ENCODE data around the gene RAB13.

Gene RAB13

GRCh38 chr1:153967107-153967999 lies 18.8 kb downstream of the RAB13 start, which contains the start of gene CREB3L4:
TSS of gene CREB3L4 (plus strand) at chr1:153967902. CDS start at chr1:153968526, 624 bp downstream.
- Histone ChIP-seq H3K9me3 (ENCODE audit: insufficient read depth, low read depth, low read length) (no peaks in the 10 kb centered on the region), H3K4me1 (ENCODE audit: insufficient read depth, low read length, poor library complexity, severe bottlenecking) (peaks cover 50% of the 10 kb centered on the region), H3K9me2 (replicated peaks; ENCODE audit: low read depth, low read length) (no peaks in the 10 kb centered on the region), H3K36me3 (ENCODE audit: insufficient read depth, low read length) (no peaks in the 10 kb centered on the region), H3K9ac (ENCODE audit: low read depth, low read length, poor library complexity, severe bottlenecking) (peak within 1 kb of the TSS; percentile 97), H4K20me1 (ENCODE audit: insufficient read depth, low read length, poor library complexity, severe bottlenecking) (peaks cover 5% of the 10 kb centered on the region), H3K27me3 (ENCODE audit: insufficient read depth, low read length, poor library complexity, severe bottlenecking) (no peaks in the 10 kb centered on the region), H3K4me2 (ENCODE audit: low read depth, low read length, poor library complexity, severe bottlenecking) (peak within 1 kb of the TSS; percentile 86), H3F3A (ENCODE audit: low read depth) (no peaks in the 10 kb centered on the region), H3K4me3 (ENCODE audit: low read length, poor library complexity, severe bottlenecking) (peak within 1 kb of the TSS; percentile 90), H3K79me2 (ENCODE audit: insufficient read depth, low read length) (peaks cover 61% of the 10 kb centered on the region), H2AFZ (ENCODE audit: low read length) (peak within 1 kb of the TSS; percentile 81)
- TF ChIP-seq, protein P1, sequence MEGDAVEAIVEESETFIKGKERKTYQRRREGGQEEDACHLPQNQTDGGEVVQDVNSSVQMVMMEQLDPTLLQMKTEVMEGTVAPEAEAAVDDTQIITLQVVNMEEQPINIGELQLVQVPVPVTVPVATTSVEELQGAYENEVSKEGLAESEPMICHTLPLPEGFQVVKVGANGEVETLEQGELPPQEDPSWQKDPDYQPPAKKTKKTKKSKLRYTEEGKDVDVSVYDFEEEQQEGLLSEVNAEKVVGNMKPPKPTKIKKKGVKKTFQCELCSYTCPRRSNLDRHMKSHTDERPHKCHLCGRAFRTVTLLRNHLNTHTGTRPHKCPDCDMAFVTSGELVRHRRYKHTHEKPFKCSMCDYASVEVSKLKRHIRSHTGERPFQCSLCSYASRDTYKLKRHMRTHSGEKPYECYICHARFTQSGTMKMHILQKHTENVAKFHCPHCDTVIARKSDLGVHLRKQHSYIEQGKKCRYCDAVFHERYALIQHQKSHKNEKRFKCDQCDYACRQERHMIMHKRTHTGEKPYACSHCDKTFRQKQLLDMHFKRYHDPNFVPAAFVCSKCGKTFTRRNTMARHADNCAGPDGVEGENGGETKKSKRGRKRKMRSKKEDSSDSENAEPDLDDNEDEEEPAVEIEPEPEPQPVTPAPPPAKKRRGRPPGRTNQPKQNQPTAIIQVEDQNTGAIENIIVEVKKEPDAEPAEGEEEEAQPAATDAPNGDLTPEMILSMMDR (conservative IDR thresholded peaks at IDR 0.05; ENCODE audit: low read length), result peak; percentile 54
- TF ChIP-seq EZH2phosphoT487 (IDR thresholded peaks at IDR 0.05; ENCODE audit: borderline replicate concordance), result no peak

GRCh38 chr1:153963850-153964331 lies 22.2 kb downstream of the RAB13 start:
- Histone ChIP-seq H4K20me1 (ENCODE audit: insufficient read depth, low read length, poor library complexity, severe bottlenecking) (peaks cover 6% of the 10 kb centered on the region), H3K27me3 (ENCODE audit: insufficient read depth, low read length, poor library complexity, severe bottlenecking) (no peaks in the 10 kb centered on the region), H3K9ac (ENCODE audit: low read depth, low read length, poor library complexity, severe bottlenecking) (peak overlapping the region; percentile 85), H3K4me3 (ENCODE audit: low read length, poor library complexity, severe bottlenecking) (peak overlapping the region; percentile 80), H3K79me2 (ENCODE audit: insufficient read depth, low read length) (peaks cover 65% of the 10 kb centered on the region), H3K9me3 (ENCODE audit: insufficient read depth, low read depth, low read length) (no peaks in the 10 kb centered on the region), H3K4me1 (ENCODE audit: insufficient read depth, low read length, poor library complexity, severe bottlenecking) (peaks cover 47% of the 10 kb centered on the region), H3K36me3 (ENCODE audit: insufficient read depth, low read length) (no peaks in the 10 kb centered on the region), H3K9me2 (replicated peaks; ENCODE audit: low read depth, low read length) (no peaks in the 10 kb centered on the region), H3F3A (ENCODE audit: low read depth) (no peaks in the 10 kb centered on the region), H2AFZ (ENCODE audit: low read length) (peak overlapping the region; percentile 88; the same call in 1 of the 2 replicates), H3K4me2 (ENCODE audit: low read depth, low read length, poor library complexity, severe bottlenecking) (peak overlapping the region; percentile 94)
- TF ChIP-seq EZH2phosphoT487 (IDR thresholded peaks at IDR 0.05; ENCODE audit: borderline replicate concordance), result no peak
- TF ChIP-seq, protein P1 (conservative IDR thresholded peaks at IDR 0.05; ENCODE audit: low read length), result no peak

GRCh38 chr1:153963030-153963849 lies 22.9 kb downstream of the RAB13 start, which contains the start of gene SLC39A1:
TSS of gene SLC39A1 (minus strand) at chr1:153963537. CDS start at chr1:153962715, 822 bp downstream.
- Histone ChIP-seq H3K9ac (ENCODE audit: low read depth, low read length, poor library complexity, severe bottlenecking) (peak within 1 kb of the TSS; percentile 85), H3K4me3 (ENCODE audit: low read length, poor library complexity, severe bottlenecking) (peak within 1 kb of the TSS; percentile 80), H3F3A (ENCODE audit: low read depth) (no peaks in the 10 kb centered on the region), H3K27me3 (ENCODE audit: insufficient read depth, low read length, poor library complexity, severe bottlenecking) (no peaks in the 10 kb centered on the region), H3K4me1 (ENCODE audit: insufficient read depth, low read length, poor library complexity, severe bottlenecking) (peaks cover 43% of the 10 kb centered on the region), H3K79me2 (ENCODE audit: insufficient read depth, low read length) (peaks cover 58% of the 10 kb centered on the region), H3K9me3 (ENCODE audit: insufficient read depth, low read depth, low read length) (no peaks in the 10 kb centered on the region), H3K36me3 (ENCODE audit: insufficient read depth, low read length) (no peaks in the 10 kb centered on the region), H3K4me2 (ENCODE audit: low read depth, low read length, poor library complexity, severe bottlenecking) (peak within 1 kb of the TSS; percentile 94), H4K20me1 (ENCODE audit: insufficient read depth, low read length, poor library complexity, severe bottlenecking) (peaks cover 6% of the 10 kb centered on the region), H2AFZ (ENCODE audit: low read length) (peak within 1 kb of the TSS; percentile 88), H3K9me2 (replicated peaks; ENCODE audit: low read depth, low read length) (no peaks in the 10 kb centered on the region)
- TF ChIP-seq EZH2phosphoT487 (IDR thresholded peaks at IDR 0.05; ENCODE audit: borderline replicate concordance), result no peak
- TF ChIP-seq, protein P1 (conservative IDR thresholded peaks at IDR 0.05; ENCODE audit: low read length), result no peak
